Urothelium cell line (cell line): ENCODE results near the gene GRID1.
"Not testable (repeated sequence)": the region's sequence is repeated elsewhere in the genome, so short reads cannot be mapped to it uniquely, and the experiment has no call there.

Experiments used
- DNase-seq: peaks from one replicate; pipeline ENCODE4 v3.0.0; 2011; ENCODE audit warnings: low spot score, mixed read lengths
- FAIRE-seq: peaks from 2 replicates; lab custom pipeline; 2011; peaks lifted over from hg19 to GRCh38; lab: Jason Lieb, UNC

GRID1 gene

DNA sequence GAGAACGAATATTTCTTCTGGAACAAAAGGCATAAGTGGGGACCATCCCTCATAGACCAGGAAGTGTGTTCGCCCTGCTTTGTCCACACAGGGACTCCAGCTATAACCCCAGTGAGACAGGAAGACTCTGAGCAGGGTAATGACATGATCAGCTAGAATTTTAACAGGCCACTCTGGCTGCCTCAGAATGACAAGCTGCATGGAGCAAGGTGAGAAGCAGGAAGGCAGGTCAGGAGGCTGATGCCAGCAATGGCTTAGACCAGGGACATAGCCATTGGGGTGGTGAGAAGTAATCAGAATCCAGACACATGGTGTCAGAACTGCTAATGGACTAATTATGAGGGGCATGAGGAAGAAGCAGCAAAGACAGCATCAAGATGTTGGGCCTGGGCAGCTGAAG lies 264.6 kb downstream of the GRID1 start:
- DNase-seq (no peak), FAIRE-seq (no peak)

DNA sequence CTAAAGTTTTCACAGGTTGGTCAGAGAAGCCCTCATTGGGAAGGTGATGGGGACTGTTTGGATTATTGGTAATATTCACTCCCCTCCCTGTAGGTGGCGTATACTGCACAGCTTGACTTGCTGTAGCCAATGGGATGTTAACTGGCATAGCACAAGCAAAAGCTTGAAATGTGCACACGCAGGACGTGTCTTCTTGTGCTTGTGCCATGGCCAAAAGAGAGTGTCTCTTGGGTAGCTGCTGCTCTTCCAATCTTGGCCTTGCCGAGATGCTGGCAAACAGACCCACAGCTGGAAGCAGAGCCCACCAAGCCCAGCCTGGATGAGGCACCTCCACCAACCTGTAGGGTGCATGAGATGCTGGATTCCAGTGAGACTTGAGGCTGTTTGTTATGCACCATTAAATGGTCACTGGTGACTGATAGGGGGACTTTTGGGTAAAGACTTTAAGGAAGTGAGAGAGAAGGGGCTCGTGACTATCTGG lies 266.0 kb downstream of the GRID1 start:
- FAIRE-seq (no peak), DNase-seq (peak; percentile 35)

DNA sequence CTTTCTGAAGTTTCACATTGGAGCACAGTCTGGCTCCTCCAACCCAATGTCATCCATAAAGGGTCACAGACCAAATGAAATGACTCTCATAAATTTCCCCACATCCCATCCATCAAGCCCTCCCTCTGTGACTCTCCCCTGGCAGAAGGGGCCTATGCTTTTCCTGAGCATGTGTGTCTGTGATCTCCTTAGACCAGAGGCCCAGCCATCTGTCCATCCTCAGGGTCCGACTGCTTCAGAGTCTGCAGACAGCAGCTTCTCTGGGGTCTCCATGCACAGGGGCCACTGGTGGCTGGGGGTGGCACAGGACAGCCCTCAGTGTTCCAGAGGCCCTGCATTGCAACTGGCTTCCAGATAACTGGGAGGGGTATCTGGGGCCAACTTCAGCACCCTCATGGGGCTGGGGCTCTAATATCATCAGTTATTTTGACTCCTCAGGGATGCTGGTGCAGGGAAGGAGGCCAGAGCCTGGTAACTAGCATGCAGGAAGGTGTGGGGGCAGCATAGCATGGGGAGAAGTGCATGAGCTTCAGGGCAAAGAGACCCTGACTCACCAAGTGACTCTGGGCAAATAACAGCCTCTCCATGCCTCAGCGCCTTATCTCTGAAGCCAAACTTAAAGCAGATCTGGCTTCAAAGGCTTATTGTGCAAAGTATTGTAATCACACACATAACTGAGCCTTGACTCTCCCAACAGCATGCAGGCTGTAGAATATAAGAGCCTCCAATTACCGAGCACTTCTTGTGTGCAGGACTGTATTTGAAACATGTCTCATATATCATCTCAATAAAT lies 266.9 kb downstream of the GRID1 start:
- no peak for FAIRE-seq
- no peak for DNase-seq

DNA sequence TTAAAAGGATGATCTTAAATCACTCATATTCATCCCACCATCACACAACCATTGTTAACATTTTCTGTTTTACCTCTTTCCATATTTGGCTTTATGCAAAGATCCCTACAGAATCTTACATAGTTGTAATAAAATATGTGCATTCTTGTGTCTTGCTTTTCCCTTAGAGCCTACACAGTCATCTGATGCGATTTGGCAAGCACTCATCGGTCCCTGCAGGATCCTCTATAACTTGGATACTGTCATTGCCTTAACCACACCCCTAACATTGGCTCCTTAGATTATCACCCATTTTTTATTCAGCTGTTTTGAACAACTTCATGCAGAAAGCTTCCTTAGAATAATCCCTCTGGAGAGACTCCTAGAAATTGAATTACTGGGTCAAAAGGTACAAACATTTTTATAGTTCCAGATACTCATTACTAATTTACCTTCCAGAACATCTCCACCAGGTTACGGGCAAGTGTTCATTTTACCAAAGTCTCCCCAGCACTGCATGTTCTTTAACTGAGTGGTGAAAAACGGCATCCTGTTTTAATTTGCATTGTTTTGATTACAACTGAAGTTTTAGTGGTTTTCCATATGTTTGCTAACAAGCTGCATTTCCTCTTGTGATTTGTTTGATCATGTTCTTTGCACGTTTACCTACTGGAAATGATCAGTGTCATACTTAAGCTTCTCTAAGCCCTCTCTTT lies 268.3 kb downstream of the GRID1 start:
- FAIRE-seq: no peak

DNA sequence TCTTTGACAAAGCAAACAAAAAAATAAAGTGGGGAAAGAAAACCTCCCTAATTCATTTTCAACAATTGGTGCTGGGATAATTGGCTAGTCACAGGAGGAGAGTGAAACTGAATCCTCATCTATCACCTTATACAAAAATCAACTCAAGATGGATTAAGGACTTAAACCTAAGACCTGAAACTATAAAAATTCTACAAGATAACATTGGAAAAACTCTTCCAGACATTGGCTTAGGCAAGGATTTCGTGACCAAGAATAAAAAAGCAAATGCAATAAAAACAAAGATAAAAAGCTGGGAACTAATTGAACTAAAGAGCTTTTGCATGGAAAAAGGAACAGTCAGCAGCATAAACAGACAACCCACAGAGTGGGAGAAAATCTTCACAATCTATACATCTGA lies 271.5 kb downstream of the GRID1 start:
- not testable (repeated sequence) for FAIRE-seq

More for the DNA sequence above, 268.3 kb downstream of the GRID1 start:
- no peak for DNase-seq

DNA sequence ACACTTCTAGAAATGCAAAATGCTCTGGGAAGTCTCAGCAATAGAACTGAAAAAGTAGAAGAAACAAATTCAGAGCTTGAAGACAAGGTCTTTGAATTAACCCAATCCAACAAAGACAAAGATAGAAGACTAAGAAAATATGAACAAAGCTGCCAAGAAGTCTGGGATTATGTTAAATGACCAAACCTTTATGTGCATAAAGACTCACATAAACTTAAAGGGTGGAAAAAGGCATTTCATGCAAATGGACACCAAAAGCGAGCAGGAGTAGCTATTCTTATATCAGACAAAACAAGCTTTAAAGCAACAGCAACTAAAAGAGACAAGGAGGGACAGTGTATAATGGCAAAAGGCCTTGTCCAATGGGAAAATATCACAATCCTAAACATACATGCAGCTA lies 274.3 kb downstream of the GRID1 start:
- not testable (repeated sequence) for DNase-seq, FAIRE-seq

More for the DNA sequence above, 271.5 kb downstream of the GRID1 start:
- DNase-seq: not testable (repeated sequence)

DNA sequence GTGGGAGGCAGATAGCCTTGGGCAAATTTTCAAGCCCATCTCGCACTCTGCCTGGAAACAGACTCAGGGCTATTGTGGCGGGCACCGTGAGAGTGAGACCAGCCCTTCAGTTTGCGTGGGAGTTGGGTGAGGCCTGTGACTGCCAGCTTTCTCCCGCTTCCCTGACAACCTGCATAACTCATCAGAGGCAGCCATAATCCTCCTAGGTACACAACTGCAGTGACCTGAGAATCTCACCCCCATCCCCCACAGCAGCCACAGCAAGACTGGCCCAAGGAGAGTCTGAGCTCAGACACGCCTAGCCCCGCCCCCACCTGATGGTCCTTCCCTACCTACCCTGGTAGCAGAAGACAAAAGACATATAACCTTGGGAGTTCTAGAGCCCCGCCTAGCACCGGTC lies 275.4 kb downstream of the GRID1 start:
- FAIRE-seq (no peak), DNase-seq (no peak)

DNA sequence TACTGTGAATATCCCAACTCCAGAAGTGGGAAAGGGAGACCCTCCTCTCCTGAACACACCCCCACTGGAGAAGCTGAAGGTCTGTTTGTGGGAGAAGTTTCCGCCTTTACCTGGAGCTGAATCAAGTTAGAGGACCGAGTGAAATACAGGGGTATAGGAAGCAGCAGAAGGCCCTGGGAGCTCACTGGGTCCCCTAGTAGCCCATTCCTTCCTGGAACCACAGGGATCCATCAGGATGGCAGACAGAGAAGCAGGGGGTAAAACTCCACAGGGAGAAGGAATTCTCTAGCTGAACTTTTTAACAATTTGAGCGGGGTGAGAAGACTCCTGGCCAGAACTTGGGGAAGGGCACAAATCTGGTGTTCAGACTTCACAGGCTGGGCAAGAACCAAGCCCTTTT lies 275.8 kb downstream of the GRID1 start:
- FAIRE-seq (no peak), DNase-seq (no peak)

DNA sequence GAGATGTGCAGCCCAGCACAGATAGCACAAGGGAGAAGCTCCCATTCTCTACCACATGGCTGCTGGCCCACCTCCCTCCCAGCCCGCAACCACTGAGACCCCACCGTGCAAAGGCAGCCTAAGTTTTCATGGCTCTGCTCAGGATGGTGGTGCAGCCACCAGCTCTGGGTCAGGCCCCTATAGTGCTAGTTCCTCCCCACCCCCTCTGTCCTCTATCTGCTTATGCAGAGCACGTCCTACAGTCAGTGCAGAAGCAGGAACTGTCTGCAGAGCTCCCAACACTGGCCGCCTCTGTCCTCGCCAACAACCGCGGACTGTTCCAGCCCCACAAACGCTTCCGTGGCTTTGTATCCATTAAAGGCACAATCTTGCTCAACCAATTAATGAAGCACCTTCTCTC lies 278.9 kb downstream of the GRID1 start:
- no peak for FAIRE-seq
- no peak for DNase-seq

DNA sequence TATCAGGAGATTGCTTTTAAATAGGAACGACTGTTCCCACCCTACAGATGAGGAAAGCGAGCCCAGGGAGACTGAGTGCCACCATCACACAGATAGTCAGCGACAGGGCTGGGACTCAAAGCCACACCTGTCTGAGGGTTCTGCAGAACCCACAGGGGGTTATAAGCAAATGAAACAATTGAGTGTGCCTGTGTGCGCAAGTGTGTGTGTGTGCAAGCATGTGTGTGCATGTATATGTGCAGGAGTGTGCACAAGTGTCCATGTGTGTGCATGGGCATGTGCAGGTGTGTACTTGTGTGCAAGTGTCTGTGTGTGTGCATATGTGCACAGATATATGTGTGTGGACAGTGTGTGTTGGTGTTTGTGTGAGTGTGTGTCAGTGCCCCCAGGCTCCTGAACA lies 280.2 kb downstream of the GRID1 start:
- DNase-seq (no peak), FAIRE-seq (peak; percentile 81)

DNA sequence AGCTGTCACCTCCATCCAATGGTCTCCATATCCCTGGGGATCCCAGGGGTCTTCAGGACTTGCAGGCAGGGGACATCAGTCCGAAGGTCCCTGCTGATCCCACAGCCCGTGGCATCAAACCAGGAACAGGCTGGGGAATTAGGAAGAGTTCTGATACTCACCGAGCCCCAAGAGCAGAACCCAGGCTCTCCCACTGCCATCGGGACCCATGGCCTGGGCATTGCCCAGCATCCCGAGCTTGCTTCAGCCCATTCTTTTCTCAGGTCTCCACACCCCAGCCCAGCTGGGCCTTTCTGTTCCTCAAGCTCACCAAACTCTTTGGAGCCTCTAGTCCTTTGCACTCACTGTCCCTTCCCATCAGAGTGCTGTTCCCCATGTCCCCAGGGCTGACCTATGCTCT lies 280.9 kb downstream of the GRID1 start:
- DNase-seq (no peak), FAIRE-seq (no peak)

DNA sequence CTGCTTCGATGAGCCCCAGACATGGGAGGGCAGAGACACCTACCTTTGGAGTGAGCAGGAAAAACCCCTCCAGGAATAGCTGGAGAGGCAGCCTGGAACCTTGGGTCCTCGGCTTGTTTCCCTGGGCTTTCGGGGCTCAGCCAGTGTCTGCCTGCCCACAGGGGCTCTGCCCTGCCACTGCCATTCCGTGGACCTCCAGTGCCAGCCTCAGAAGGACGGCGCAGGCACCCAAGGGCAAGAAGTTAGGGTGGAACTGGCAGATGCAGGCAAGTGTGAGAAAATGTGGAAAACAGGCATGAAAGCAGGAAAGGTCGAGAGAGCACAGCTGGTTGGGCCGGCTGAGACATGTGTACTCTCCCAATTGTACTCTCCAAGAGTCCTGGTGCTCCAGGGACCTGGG lies 281.5 kb downstream of the GRID1 start:
- DNase-seq (no peak), FAIRE-seq (no peak)

DNA sequence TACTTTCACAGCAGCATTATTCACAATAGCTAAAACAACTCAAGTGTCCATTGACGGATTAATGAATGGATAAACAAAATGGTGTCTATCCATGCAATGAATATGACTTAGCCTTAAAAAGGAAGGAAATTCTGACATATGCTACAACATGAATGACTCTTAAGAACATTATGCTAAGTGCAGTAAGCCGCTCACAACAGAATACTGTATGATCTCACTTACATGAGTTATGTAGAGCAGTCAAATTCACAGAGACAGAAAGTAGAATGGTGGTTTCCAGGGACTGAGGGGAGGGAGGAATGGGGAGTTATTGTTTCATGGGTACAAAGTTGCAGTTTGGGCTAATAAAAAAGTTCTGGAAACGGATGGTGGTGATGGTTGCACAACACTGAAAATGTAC lies 282.0 kb downstream of the GRID1 start:
- DNase-seq (no peak), FAIRE-seq (no peak)

DNA sequence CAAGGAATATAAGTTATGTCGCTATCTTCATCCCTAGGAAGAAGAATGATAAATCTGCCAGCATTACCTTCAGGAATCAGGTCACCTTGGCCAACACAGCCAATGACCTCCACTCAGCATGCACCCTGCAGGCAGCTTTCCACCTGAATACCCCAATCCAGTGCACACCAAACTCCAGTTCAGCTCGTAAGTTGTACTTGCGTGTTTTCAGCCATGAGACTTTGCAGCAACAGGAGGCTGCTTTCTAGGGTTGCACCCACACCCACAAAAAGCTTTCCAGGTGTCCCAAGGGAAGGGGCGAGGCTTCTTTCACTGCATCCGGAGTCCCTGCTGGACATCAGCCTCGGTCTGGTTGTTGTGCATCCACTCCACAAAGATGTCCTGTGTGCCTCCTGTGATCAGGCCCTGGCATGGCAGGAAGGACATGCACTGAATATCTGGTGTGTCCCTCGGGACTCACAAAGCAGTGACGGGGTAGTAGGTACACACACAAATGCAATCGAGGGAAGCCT lies 282.9 kb downstream of the GRID1 start:
- FAIRE-seq (no peak), DNase-seq (no peak)

DNA sequence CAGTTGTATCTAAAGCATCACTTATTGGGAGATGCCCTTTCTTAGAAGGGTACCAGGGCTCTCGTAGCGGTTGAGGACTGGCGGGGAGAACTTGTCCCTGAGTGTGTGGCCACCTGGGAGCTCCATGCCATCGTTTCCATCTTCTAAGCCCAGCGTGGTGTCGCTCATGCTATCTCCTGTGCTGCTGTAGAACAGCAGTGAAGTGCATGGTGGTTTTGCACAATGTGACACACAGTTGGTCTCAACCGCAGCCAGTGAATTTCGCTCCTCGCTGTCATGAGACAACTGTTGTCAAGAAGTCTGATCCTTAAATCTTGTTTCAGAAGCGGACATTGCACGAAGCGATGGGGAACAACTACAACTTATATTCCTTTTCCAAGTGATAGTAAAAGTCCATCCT lies 283.4 kb downstream of the GRID1 start:
- DNase-seq (no peak), FAIRE-seq (no peak)

DNA sequence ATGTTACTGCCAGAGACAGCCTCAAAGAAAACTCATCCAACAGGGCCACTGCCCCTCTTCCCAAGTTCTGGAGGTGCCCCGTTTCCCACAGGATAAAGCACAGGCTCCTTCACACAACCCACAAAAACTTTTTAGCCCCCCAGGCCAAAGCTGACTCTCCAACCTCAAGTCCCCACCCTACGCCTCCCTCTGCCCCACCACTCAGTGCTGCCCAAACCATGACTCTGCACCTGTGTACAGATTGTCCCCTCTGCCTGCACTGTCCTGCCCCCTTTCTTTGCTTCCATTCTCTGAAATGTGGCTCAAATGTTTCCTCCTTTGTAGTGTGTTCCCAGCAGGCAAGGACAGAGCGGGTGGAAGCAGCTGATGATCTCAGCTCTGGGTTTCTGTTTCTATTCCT lies 284.0 kb downstream of the GRID1 start:
- FAIRE-seq: no peak

DNA sequence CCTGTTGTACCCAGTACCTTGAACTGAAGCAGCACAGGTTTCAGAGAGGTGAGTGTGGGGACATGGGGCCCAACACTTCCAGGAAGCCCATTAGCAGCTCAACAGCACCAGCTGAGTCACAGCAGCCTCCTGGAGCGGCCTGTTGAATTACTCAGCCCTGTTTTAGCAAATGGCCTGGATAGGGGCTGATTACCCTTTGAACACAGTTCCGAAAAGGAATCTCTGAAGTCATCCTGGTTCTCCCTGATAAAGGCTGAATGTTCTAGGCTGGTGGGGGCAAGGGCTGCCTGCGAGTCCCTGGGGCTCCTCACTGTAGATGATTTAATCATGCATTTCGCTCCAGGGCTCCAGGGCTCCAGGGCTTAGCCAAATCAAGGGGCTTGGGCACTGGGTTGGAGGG lies 287.5 kb downstream of the GRID1 start:
- no peak for FAIRE-seq
- DNase-seq: no peak

More for the DNA sequence above, 284.0 kb downstream of the GRID1 start:
- DNase-seq: no peak

DNA sequence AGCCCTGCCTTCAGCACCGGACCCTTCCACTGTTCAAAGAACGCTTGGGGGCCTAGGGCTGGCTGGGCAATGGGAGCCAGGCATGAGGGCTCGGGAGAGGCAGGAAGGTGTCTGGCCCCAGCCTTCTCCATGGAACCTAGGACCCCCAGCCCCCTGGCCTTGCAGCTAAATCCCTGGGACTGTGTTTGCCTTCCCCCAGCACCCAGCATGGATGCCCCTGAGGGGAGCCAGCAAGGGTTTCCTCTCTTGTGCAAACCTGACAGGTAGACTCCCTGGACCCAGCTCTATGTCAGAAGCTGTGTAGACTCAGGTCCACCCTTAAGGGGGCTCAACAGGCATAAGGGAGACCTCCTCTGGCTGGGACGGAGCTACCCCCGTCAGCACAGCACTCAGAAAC lies 288.0 kb downstream of the GRID1 start:
- FAIRE-seq: no peak
- no peak for DNase-seq

DNA sequence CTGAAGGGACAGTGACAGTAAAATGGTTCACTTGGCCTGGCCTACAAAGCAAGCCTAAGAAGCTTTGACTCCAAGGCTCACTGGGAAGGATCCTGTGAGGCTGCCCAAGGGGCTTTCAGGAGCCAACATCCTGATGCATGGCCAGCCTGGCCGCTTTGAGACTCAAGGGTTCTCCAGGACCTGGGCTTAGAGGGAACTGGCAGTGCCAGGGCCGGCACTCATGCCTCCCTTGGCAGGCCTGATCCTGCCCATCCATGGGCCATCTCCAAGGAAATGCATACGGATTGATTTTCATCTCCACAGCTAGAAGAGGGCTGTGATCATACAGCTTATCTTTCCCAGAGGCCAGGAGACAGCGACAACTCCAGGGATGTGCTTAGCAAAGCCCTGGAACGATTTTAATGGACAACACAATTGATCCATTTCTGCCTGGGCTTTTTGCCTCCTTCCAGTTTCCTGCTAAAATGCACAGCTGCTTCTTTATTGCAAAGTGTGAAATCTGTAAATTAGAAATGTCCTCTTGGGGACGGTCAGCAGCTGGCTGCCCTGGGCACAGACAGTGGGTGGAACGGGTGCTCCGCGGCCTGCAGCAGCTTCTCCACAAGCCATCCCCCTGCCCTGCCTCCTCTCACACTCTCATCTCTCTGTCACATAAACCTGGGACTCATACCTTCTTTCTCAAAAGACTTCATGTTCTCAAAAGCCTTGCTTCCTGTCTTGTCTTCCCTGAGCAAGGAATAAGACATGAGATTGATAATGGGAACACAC lies 288.5 kb downstream of the GRID1 start:
- FAIRE-seq (no peak), DNase-seq (no peak)

DNA sequence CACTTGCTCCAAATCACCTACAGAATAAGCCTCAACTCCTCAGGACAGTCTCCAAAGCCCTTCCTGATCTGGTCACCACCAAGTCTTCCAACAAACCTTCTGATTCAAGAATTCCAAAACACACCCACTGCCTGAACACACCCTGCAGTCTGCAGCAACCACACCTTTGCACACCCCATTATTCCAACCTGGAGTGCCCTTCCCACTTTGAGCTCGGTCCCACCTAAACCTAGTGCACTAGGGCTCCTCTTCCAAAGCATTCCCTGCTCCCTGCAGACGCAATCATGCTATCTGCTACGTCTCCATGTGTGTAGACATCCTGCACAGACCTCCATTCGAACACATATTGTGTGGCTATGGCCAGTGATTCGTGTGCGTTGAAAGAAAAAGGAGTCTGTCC lies 289.3 kb downstream of the GRID1 start:
- DNase-seq: no peak
- FAIRE-seq: no peak

DNA sequence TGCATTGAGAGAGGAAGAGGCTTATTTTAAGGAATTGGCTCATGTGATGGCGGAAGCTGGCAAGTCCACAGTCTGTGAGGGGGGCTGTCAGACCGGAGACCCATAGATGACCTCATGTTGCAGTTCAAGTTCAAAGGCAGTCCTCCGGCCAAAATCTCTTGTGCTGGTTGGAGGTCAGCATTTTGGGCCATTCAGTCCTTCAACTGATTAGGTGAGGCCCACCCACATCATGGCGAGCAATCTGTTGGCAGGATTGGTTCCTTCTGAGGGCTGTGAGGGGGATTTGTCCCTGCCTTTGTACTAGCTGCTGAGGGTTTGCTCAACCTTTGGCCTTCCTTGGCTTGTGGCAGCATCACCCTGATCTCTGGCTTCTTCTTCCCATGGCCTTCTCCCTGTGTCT lies 290.1 kb downstream of the GRID1 start:
- FAIRE-seq: peak; percentile 83
- not testable (repeated sequence) for DNase-seq
